SH-SY5Y (cell line): Measurements from ENCODE around the gene HLX.

Experiments
- GATA2 ChIP-seq: IDR thresholded peaks from 2 replicates; pipeline ENCODE4 v1.6.1; 2011; ENCODE audit warnings: mild to moderate bottlenecking, low read depth, low read length
- GATA3 ChIP-seq: IDR thresholded peaks from 2 replicates; pipeline ENCODE4 v1.6.1; 2011; ENCODE audit warnings: low read depth, mild to moderate bottlenecking, low read length, moderate library complexity

DNA sequence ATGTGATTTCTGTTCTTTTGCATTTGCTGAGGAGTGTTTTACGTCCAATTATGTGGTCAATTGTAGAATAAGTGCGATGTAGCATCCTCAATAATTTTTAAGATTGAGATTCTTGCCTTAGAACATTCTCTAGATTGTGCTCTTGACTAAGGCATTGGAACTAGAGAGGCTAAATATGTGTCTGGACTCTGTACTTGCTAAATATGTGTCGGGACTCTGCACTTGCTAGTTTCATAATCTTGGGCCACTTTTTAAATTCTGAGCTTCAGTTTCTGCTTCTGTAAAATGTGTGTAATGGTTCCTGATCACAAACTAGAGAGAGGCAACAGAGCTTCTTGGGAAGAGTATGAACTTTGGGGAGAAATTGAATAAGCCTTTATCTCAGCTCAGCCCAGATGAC is 21.6 kb downstream of the HLX start:
- TF ChIP-seq GATA3 (no peak), GATA2 (no peak)
